Measurements from ENCODE around the gene PHF21A. TPM values are rescaled to one million over a fixed set of nuclear protein-coding genes. Genes with fewer than 3 reads are reported as not detected.

PHF21A gene
- total and polyA plus RNA-seq, 2 donors (not counting 3 experiments of a cell fraction or from before 2014, with no cell fraction given): 14.1 to 30.5 TPM

- Histone ChIP-seq H4K20me1 (replicated peaks; ENCODE audit: control insufficient read depth, extremely low read depth, insufficient read depth, low read length) (no peaks in the 10 kb centered on the region), H3K4me3 (replicated peaks in 1 of 3; ENCODE audit: insufficient read depth in 1 of 3, low read depth in 1 of 3, low read length in 3 of 3) (no peak overlapping the region), H2AFZ (ENCODE audit: low read depth, low read length) (no peak overlapping the region), H3K27ac (ENCODE audit: insufficient read depth, low read depth, low read length) (no peak overlapping the region), H3K9me1 (replicated peaks; ENCODE audit: control insufficient read depth, extremely low read depth, insufficient read depth, low read length) (no peaks in the 10 kb centered on the region), H3K4me1 (ENCODE audit: control insufficient read depth, extremely low read depth, insufficient read depth, low read length) (no peaks in the 10 kb centered on the region), H3K27me3 (ENCODE audit: control insufficient read depth in 2 of 2, insufficient read depth in 2 of 2, low read length in 2 of 2) (peaks cover 3 to 5% of the 10 kb centered on the region in 2 experiments), H3K36me3 (ENCODE audit: control insufficient read depth in 2 of 2, extremely low read depth in 1 of 2, insufficient read depth in 2 of 2, low read length in 2 of 2) (no peaks in the 10 kb centered on the region), H3K4me2 (ENCODE audit: insufficient read depth, low read length) (no peak overlapping the region), H3K9ac (replicated peaks; ENCODE audit: extremely low read depth, insufficient read depth, low read length) (no peak overlapping the region), H3K79me2 (ENCODE audit: control insufficient read depth, insufficient read depth, low read length) (no peaks in the 10 kb centered on the region), H3K9me3 (replicated peaks; ENCODE audit: control insufficient read depth, insufficient read depth, low read length) (no peaks in the 10 kb centered on the region)
- ChIA-PET POLR2A (no interaction called here), CTCF (no interaction called here)
- TF ChIP-seq MYC (IDR thresholded peaks at IDR 0.05; ENCODE audit: low read depth, low read length): no peak
- no peak for TF ChIP-seq JUN (IDR thresholded peaks at IDR 0.05; ENCODE audit: borderline replicate concordance, insufficient read depth, insufficient read length, low read depth)
- no peak for TF ChIP-seq POLR2A (IDR thresholded peaks at IDR 0.05; ENCODE audit: low read depth, low read length)
- no peak for TF ChIP-seq FOS (IDR thresholded peaks at IDR 0.05; ENCODE audit: borderline replicate concordance, insufficient read depth, low read length)
- no peak for TF ChIP-seq POLR2AphosphoS5 (IDR thresholded peaks at IDR 0.05; ENCODE audit: insufficient read depth, low read depth, low read length)
- TF ChIP-seq GATA2 (IDR thresholded peaks at IDR 0.05; ENCODE audit: insufficient read depth, insufficient read length, low read depth, low read length): no peak
- TF ChIP-seq, protein P1, sequence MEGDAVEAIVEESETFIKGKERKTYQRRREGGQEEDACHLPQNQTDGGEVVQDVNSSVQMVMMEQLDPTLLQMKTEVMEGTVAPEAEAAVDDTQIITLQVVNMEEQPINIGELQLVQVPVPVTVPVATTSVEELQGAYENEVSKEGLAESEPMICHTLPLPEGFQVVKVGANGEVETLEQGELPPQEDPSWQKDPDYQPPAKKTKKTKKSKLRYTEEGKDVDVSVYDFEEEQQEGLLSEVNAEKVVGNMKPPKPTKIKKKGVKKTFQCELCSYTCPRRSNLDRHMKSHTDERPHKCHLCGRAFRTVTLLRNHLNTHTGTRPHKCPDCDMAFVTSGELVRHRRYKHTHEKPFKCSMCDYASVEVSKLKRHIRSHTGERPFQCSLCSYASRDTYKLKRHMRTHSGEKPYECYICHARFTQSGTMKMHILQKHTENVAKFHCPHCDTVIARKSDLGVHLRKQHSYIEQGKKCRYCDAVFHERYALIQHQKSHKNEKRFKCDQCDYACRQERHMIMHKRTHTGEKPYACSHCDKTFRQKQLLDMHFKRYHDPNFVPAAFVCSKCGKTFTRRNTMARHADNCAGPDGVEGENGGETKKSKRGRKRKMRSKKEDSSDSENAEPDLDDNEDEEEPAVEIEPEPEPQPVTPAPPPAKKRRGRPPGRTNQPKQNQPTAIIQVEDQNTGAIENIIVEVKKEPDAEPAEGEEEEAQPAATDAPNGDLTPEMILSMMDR (IDR thresholded peaks at IDR 0.05; ENCODE audit: extremely low read depth in 1 of 2, insufficient read depth in 1 of 2, low read depth in 1 of 2, low read length in 2 of 2): no peak
- TF ChIP-seq MAX (IDR thresholded peaks at IDR 0.05; ENCODE audit: insufficient read depth, insufficient read length): no peak
- TF ChIP-seq EZH2 (IDR thresholded peaks at IDR 0.05; ENCODE audit: borderline replicate concordance, low read depth, low read length, severe bottlenecking): no peak
- BruUV-seq (replicated peaks): no TSS peak
- intact Hi-C loops (cut with micrococcal nuclease): no loop called here
- dilution Hi-C loops (cut with MboI; ENCODE audit: extremely low pct_ligation_motif_present, low sequenced_read_pairs): no loop called here
- DNase-seq (ENCODE audit: low read depth, low spot score) (no peak), FAIRE-seq (no peak)
Observed at GRCh38 chr11:46129133-46129532, 7.9 kb upstream of the PHF21A start.

All from endothelial cell of umbilical vein (primary cell).